Mesenchymal stem cell (in vitro differentiated cells and primary cell): ENCODE measurements around the gene NTHL1.

ENCODE experiments used
- DNase-seq: peaks from one replicate; pipeline ENCODE4 v3.0.0-alpha.2; 2013
- H2AFZ ChIP-seq: one replicate; pipeline ENCODE4 v1.6.1; 2013; ENCODE audit warnings: low read depth, mild to moderate bottlenecking, control low read depth, inconsistent platforms, low read length, moderate library complexity
- H2AK5ac ChIP-seq: 2 replicates; pipeline ENCODE4 v1.6.1; 2013; ENCODE audit warnings: low read length, moderate library complexity, mild to moderate bottlenecking, inconsistent platforms; ENCODE audit not compliant: severe bottlenecking
- H2BK120ac ChIP-seq: one replicate; pipeline ENCODE4 v1.6.1; 2013; ENCODE audit warnings: low read depth, mild to moderate bottlenecking, inconsistent platforms, low read length, moderate library complexity
- H2BK12ac ChIP-seq, 2 experiments: one replicate each; pipeline ENCODE4 v1.6.1; 2013; ENCODE audit warnings: inconsistent platforms in 2 of 2, low read length in 2 of 2, mild to moderate bottlenecking in 2 of 2, moderate library complexity in 2 of 2, control low read depth in 1 of 2
- H2BK15ac ChIP-seq: one replicate; pipeline ENCODE4 v1.6.1; 2013; ENCODE audit warnings: mild to moderate bottlenecking, low read depth, inconsistent platforms; ENCODE audit not compliant: poor library complexity, severe bottlenecking
- H2BK5ac ChIP-seq: 2 replicates; pipeline ENCODE4 v1.6.1; 2013; ENCODE audit warnings: low read depth, mild to moderate bottlenecking, low read length, control low read depth, inconsistent platforms; ENCODE audit not compliant: poor library complexity, severe bottlenecking
- H3K14ac ChIP-seq, 2 experiments: one replicate each; pipeline ENCODE4 v1.6.1; 2013; ENCODE audit warnings: inconsistent platforms in 2 of 2, low read length in 2 of 2, control low read depth in 1 of 2, mild to moderate bottlenecking in 1 of 2, moderate library complexity in 1 of 2
- H3K18ac ChIP-seq, 2 experiments: one replicate each; pipeline ENCODE4 v1.6.1; 2013; ENCODE audit warnings: inconsistent platforms in 2 of 2, low read length in 2 of 2, control low read depth in 1 of 2, low read depth in 1 of 2, mild to moderate bottlenecking in 1 of 2
- H3K23ac ChIP-seq, 2 experiments: one replicate each; pipeline ENCODE4 v1.6.1; 2013; ENCODE audit warnings: inconsistent platforms in 2 of 2, low read length in 2 of 2, mild to moderate bottlenecking in 2 of 2, moderate library complexity in 2 of 2, control low read depth in 1 of 2
- H3K27ac ChIP-seq: 2 replicates; pipeline ENCODE4 v1.5.1; 2013; ENCODE audit warnings: mild to moderate bottlenecking, moderate library complexity, low read length, control low read depth, inconsistent platforms; ENCODE audit not compliant: poor library complexity, severe bottlenecking
- H3K27me3 ChIP-seq, 2 experiments: 2 replicates each; pipeline versions ENCODE4 v1.6.1 to v1.7.0; 2013; ENCODE audit warnings: low read length in 2 of 2, mild to moderate bottlenecking in 2 of 2, moderate library complexity in 2 of 2, control low read depth in 1 of 2, inconsistent platforms in 1 of 2; ENCODE audit not compliant: control insufficient read depth in 1 of 2, insufficient read depth in 1 of 2
- H3K36me3 ChIP-seq, 2 experiments: 2 replicates each; pipeline versions ENCODE4 v1.6.1 to v1.7.0; 2013; ENCODE audit warnings: low read length in 2 of 2, control low read depth in 1 of 2, inconsistent platforms in 1 of 2, low read depth in 1 of 2, mild to moderate bottlenecking in 1 of 2; ENCODE audit not compliant: insufficient read depth in 2 of 2, control insufficient read depth in 1 of 2
- H3K4ac ChIP-seq, 2 experiments: one replicate each; pipeline ENCODE4 v1.6.1; 2013; ENCODE audit warnings: inconsistent platforms in 2 of 2, low read length in 2 of 2, mild to moderate bottlenecking in 2 of 2, moderate library complexity in 2 of 2, control low read depth in 1 of 2, low read depth in 1 of 2
- H3K4me1 ChIP-seq: 2 replicates; pipeline ENCODE4 v1.6.1; 2013; ENCODE audit warnings: low read depth, low read length, control low read depth; ENCODE audit not compliant: control insufficient read depth, insufficient read depth
- H3K4me2 ChIP-seq: 2 replicates; pipeline ENCODE4 v1.6.1; 2013; ENCODE audit warnings: low read length, mild to moderate bottlenecking, inconsistent platforms; ENCODE audit not compliant: poor library complexity, severe bottlenecking
- H3K4me3 ChIP-seq, 2 experiments: 2 replicates each; pipeline versions ENCODE4 v1.5.1 to v1.7.0; 2013; ENCODE audit warnings: low read length in 2 of 2, mild to moderate bottlenecking in 2 of 2, control low read depth in 1 of 2, low read depth in 1 of 2; ENCODE audit not compliant: insufficient read depth in 1 of 2
- H3K79me1 ChIP-seq: replicated peaks from 2 replicates; pipeline ENCODE4 v1.6.1; 2013; ENCODE audit warnings: mild to moderate bottlenecking, control low read depth, low read length, inconsistent platforms; ENCODE audit not compliant: poor library complexity, severe bottlenecking
- H3K9ac ChIP-seq: 2 replicates; pipeline ENCODE4 v1.7.0; 2013; ENCODE audit warnings: mild to moderate bottlenecking, low read length, moderate library complexity
- H3K9me3 ChIP-seq: 2 replicates; pipeline ENCODE4 v1.7.0; 2013; ENCODE audit warnings: mild to moderate bottlenecking, low read length; ENCODE audit not compliant: control insufficient read depth
- H4K8ac ChIP-seq: one replicate; pipeline ENCODE4 v1.6.1; 2013; ENCODE audit warnings: inconsistent platforms, mild to moderate bottlenecking, low read length, moderate library complexity
- H4K91ac ChIP-seq: one replicate; pipeline ENCODE4 v1.6.1; 2013; ENCODE audit warnings: mild to moderate bottlenecking, low read length, inconsistent platforms
- WGBS: methylation state at CpG from one replicate; pipeline ENCODE4 v1.1.7; 2013; ENCODE audit warnings: mixed read lengths; 5-methylcytosine and 5-hydroxymethylcytosine counted together

The NTHL1 gene

DNA sequence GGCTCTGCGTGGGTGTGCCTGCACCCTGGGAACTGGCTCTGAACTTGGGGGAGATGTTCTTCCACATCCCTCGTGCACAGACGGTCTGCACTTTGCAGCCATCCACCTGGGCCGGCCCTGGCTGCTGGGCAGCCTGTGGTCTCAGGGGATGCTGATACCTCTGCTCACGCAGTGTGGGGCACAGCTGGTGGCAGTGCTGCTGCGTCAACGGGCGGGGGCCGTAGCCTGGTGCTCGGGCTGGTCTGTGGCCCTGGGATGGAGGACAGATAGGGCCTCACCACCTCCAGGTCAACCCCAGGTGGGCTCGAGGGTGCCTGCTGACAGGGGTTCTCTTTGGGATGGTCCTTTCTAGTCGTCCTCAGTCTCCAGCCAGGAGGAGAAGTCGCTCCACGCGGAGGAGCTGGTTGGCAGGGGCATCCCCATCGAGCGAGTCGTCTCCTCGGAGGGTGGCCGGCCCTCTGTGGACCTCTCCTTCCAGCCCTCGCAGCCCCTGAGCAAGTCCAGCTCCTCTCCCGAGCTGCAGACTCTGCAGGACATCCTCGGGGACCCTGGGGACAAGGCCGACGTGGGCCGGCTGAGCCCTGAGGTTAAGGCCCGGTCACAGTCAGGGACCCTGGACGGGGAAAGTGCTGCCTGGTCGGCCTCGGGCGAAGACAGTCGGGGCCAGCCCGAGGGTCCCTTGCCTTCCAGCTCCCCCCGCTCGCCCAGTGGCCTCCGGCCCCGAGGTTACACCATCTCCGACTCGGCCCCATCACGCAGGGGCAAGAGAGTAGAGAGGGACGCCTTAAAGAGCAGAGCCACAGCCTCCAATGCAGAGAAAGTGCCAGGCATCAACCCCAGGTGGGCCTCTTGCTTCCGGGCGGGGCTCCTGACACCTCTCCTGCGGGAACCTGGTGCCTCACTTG lies 36.5 kb upstream of the NTHL1 start:
- Histone ChIP-seq H2AFZ (no peak overlapping the region), H4K8ac (no peak overlapping the region), H3K36me3 (peaks cover 76 to 100% of the 10 kb centered on the region in 2 experiments), H3K9ac (no peak overlapping the region), H2AK5ac (no peak overlapping the region), H3K23ac (no peak overlapping the region), H3K4me3 (no peak overlapping the region), H4K91ac (peak overlapping the region; percentile 19), H3K9me3 (no peaks in the 10 kb centered on the region), H3K18ac (no peak overlapping the region), H2BK120ac (no peak overlapping the region), H2BK12ac (no peak overlapping the region), H3K4me2 (no peak overlapping the region), H3K27me3 (no peaks in the 10 kb centered on the region), H3K27ac (no peak overlapping the region), H3K14ac (no peak overlapping the region), H2BK5ac (no peak overlapping the region), H3K4ac (no peak overlapping the region), H3K4me1 (peaks cover 30% of the 10 kb centered on the region), H3K79me1 (peaks cover 9% of the 10 kb centered on the region), H2BK15ac (no peak overlapping the region)
- no peak for DNase-seq
- 93% methylated on average over 44 of the region's 44 CpGs for WGBS

DNA sequence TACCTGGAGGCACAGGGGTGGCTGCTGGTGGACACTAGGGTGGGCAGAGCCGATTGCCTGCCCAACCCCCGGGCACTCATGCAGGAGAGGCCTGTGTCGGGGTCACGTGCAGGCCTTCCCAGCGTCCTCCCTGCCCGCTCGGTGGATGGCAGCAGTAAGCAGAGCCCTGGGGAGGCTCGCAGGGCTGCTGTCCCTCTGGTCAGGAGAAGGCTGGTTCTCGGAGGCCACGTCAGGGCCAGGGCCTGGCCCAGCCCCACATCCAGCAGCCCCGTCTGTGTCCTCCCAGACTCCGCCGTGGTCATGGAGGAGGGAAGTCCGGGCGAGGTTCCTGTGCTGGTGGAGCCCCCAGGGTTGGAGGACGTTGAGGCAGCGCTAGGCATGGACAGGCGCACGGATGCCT lies 35.8 kb upstream of the NTHL1 start:
- H2BK15ac ChIP-seq: no peak overlapping the region
- H3K4me3 ChIP-seq: no peak overlapping the region
- peak overlapping the region; percentile 27 for H4K91ac ChIP-seq

DNA sequence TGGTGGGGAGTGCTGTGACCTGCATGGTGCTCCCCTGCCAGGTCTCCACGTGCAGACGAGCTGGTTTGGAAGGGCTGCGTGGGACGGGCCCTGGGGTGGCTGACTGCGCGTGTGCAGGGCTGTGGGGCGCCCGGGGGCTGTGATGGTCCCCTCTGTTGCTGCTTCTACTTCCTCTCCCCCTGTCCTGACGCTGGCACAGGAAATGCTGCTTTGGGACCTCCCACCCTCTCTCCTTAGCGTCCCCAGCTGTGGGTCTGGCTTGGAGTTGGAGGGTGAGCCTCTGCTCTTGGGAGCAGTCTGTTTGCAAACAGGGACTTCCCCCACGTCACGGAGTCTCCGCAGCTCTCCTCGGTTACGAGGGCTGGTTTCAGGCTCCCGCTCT lies 35.3 kb upstream of the NTHL1 start:
- Histone ChIP-seq H3K4ac (no peak overlapping the region), H3K4me3 (no peak overlapping the region), H3K79me1 (peaks cover 9% of the 10 kb centered on the region), H3K9me3 (no peaks in the 10 kb centered on the region), H3K4me1 (peaks cover 28% of the 10 kb centered on the region), H2AFZ (no peak overlapping the region), H4K8ac (no peak overlapping the region), H2AK5ac (no peak overlapping the region), H4K91ac (no peak overlapping the region), H3K27ac (no peak overlapping the region), H2BK120ac (no peak overlapping the region), H2BK15ac (no peak overlapping the region), H3K14ac (no peak overlapping the region), H3K4me2 (no peak overlapping the region), H3K18ac (no peak overlapping the region), H3K36me3 (peaks cover 74 to 100% of the 10 kb centered on the region in 2 experiments), H2BK12ac (no peak overlapping the region), H3K9ac (no peak overlapping the region), H2BK5ac (no peak overlapping the region), H3K27me3 (no peaks in the 10 kb centered on the region), H3K23ac (no peak overlapping the region)
- WGBS: 88% methylated on average over 15 of the region's 16 CpGs
- no peak for DNase-seq

More for the DNA sequence above, 35.8 kb upstream of the NTHL1 start:
- H3K9ac ChIP-seq: no peak overlapping the region
- H3K36me3 ChIP-seq: peaks cover 76 to 100% of the 10 kb centered on the region in 2 experiments
- H3K4ac ChIP-seq: no peak overlapping the region
- H3K27me3 ChIP-seq: no peaks in the 10 kb centered on the region
- no peak overlapping the region for H3K14ac ChIP-seq
- WGBS: 93% methylated on average over 19 of the region's 19 CpGs
- H3K79me1 ChIP-seq: peaks cover 9% of the 10 kb centered on the region
- no peak overlapping the region for H3K27ac ChIP-seq
- no peak overlapping the region for H2BK12ac ChIP-seq
- H2BK5ac ChIP-seq: no peak overlapping the region
- no peak overlapping the region for H3K18ac ChIP-seq
- H3K23ac ChIP-seq: no peak overlapping the region
- DNase-seq: no peak
- peaks cover 28% of the 10 kb centered on the region for H3K4me1 ChIP-seq
- no peak overlapping the region for H4K8ac ChIP-seq
- H2AK5ac ChIP-seq: no peak overlapping the region
- no peak overlapping the region for H3K4me2 ChIP-seq
- H2AFZ ChIP-seq: no peak overlapping the region
- H3K9me3 ChIP-seq: no peaks in the 10 kb centered on the region
- H2BK120ac ChIP-seq: no peak overlapping the region

DNA sequence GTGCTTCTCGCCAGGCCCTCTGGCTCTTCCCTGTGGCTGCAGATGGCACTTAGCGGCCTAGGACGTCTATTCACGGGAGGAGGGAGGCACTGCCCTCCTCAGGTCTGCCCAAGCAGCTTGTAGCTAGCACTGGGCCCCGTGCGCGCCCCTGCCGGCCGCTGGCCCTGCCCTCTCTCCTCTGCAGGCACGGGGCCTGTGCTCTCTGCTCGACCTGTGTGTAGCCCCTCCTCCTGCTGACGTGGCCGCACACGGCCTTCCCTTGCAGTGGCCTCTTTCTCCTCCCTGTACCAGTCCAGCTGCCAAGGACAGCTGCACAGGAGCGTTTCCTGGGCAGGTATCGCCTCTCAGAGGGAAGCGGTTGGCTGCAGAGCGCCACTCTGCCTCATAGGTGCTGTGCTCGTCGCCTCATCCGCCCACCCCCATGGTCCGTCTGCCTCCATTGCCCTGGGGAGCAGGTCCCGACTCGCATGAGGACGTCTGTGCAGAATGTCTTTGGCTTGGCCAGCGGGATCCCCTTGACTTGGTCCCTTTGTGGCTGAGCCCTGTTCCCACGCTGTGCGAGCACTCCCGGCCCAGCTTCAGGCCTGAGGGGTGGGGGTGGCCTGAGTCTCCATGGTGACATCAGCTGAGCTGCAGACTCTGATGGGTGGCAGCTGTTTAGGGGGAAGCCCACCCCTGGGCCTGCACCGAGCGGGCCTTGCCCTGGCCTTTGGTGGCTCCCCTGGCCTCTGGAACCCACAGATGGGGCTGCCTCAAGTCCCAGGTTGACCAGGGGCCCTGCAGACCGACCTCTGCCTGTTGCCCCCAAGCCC lies 34.7 kb upstream of the NTHL1 start:
- Histone ChIP-seq H3K4ac (no peak overlapping the region), H3K27ac (no peak overlapping the region), H2BK120ac (no peak overlapping the region), H3K4me3 (no peak overlapping the region), H3K14ac (no peak overlapping the region), H3K79me1 (peaks cover 13% of the 10 kb centered on the region), H3K4me1 (peaks cover 25% of the 10 kb centered on the region), H3K18ac (no peak overlapping the region), H2BK15ac (no peak overlapping the region), H2BK5ac (no peak overlapping the region), H4K91ac (no peak overlapping the region), H2AK5ac (no peak overlapping the region), H3K27me3 (no peaks in the 10 kb centered on the region), H2BK12ac (no peak overlapping the region), H2AFZ (no peak overlapping the region), H3K4me2 (no peak overlapping the region), H4K8ac (no peak overlapping the region), H3K9me3 (no peaks in the 10 kb centered on the region), H3K9ac (no peak overlapping the region), H3K23ac (no peak overlapping the region), H3K36me3 (peaks cover 72 to 100% of the 10 kb centered on the region in 2 experiments)
- WGBS: 87% methylated on average over 32 of the region's 32 CpGs
- DNase-seq: no peak
